Stimulated activated CD4-positive, alpha-beta T cell treated with anti-CD3 and anti-CD28 coated beads, Interleukin-2, amount 100 ng/mL, for 48 hours (primary cell): ENCODE measurements around the gene CCL24.
"Not testable (repeated sequence)": the region's sequence is repeated elsewhere in the genome, so short reads cannot be mapped to it uniquely, and the experiment has no call there.

Experiments used
- DNase-seq, 2 donors: peaks; one replicate each; pipeline ENCODE4 v3.0.0-alpha.2; 2020

The CCL24 gene

GRCh38 chr7:75779516-75779915, 34.1 kb downstream of the CCL24 start:
- DNase-seq: not testable (repeated sequence)

DNA sequence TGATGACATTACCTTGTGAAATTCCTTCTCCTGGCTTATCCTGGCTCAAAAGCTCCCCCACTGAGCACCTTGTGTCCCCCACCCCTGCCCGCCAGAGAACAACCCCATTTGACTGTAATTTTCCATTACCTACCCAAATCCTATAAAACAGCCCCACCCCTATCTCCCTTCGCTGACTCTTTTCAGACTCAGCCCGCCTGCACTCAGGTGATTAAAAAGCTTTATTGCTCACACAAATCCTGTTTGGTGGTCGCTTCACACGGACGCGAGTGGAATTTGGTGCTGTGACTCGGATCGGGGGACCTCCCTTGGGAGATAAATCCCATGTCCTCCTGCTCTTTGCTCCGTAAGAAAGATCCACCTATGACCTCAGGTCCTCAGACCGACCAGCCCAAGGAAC, 34.6 kb downstream of the CCL24 start:
- DNase-seq: not testable (repeated sequence)

- DNase-seq: peak; percentile 35 to 38
Measured at GRCh38 chr7:75776295-75776971, 37.2 kb downstream of the CCL24 start.

- DNase-seq: not testable (repeated sequence)
Measured at GRCh38 chr7:75773958-75774357, 39.6 kb downstream of the CCL24 start.

GRCh38 chr7:75772081-75773077, 41.2 kb downstream of the CCL24 start, which contains the start of gene CCL26:
Gene CCL26, minus strand, starts transcription at chr7:75772211. Its CDS starts 35 bp downstream, at chr7:75772176.
- no peak for DNase-seq

DNA sequence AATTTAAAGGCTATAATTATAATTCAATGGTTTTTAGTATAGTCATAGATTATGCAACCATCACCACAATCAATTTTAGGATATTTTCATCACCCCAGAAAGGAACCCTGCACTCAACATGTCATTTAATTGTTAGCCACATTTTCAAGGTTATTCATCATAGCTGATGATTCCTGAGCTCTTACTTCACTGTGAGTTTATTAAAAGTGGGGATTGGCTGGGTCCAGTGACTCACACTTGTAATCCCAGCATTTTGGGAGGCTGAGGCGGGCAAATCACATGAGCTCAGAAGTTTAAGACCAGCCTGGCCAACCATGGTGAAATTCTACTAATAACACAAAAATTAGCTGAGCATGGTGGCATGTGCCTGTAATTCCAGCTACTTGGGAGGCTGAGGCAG, 42.4 kb downstream of the CCL24 start:
- DNase-seq: no peak

DNA sequence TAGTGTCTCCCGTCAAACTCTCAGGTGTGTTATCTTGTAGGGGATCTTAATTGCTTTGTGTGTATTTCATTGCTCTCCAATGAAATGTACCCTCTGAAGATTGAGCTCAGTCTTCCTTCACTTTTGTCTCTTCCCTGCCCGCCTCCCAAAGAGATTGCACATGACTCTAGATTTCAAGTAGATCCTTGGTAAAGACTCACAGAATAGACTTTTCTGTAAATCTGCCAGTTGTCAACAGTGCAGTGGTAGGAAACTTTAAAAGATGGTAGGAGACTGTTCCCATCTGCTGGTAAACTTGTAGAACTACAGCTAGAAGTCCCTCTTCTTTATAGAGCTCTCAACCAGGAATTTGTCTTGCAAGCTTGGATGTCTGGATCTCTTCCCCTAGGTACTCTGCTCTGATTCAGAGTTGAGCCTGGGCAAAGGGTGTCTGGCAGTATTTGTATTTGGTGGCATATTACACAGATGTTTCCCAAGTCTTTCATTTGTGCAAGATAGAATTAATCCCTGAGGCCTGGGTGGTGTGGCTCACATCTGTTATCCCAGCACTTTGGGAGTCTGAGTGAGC, 51.2 kb downstream of the CCL24 start:
- DNase-seq: no peak

DNA sequence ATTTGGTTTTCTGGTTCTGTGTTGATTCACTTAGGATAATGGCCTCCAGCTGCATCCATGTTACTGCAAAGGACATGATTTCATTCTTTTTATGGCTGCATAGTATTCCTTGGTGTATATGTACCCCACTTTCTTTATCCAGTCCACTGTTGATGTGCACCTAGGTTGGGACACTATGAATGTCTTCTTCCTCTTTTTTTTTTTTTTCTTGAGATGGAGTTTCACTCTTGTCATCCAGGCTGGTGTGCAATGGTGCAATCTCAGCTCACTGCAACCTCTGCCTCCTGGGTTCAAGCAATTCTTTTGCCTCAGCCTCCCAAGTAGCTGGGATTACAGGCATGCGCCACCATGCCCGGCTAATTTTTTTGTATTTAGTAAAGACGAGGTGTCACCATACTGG, 51.8 kb downstream of the CCL24 start:
- not testable (repeated sequence) for DNase-seq
